Subcutaneous adipose tissue (tissue), 4 donors: ENCODE data around the gene TNFRSF4. TPM values are rescaled to one million over a fixed set of nuclear protein-coding genes. Genes with fewer than 3 reads are reported as not detected.

Experiments used
- total RNA-seq, 4 donors: library from RNA; depleted of rRNA; stranded (reverse); fragments of >200 nt; gene quantifications; one replicate each; pipeline ENCODE4 v1.1.0, GENCODE V29; 2016
- TF ChIP-seq, protein P1 (sequence below): fragments of 450-650 bp; IDR thresholded peaks from one replicate; pipeline ENCODE4 v1.5.1; 2016; ENCODE audit warnings: low read depth, mild to moderate bottlenecking, control low read depth, antibody characterized with exemption, moderate library complexity

The TNFRSF4 gene
- total RNA-seq, 4 donors from 2014 or later = 0.68 to 4.7 (median 1.6) TPM; not detected in 1

DNA sequence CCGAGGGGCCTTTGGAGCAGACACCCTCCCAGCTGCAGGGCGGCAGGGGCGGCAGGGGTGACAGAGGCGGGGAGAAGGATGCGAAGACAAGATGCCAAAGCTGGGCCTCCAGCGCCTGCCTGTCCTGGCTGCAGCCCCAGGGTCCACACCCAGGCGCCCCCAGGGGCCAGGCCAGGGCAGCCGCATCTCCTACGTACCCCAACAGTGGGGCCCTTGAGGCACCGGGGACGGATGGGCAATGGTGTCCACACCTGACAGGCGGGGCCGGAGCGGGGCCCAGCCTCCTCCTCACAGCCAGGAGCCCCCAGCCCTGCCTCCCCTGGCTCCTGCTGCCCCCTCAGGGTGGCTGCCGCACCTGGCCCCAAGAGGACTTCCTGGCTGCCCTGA lies 25.3 kb upstream of the TNFRSF4 start:
- TF ChIP-seq, protein P1, sequence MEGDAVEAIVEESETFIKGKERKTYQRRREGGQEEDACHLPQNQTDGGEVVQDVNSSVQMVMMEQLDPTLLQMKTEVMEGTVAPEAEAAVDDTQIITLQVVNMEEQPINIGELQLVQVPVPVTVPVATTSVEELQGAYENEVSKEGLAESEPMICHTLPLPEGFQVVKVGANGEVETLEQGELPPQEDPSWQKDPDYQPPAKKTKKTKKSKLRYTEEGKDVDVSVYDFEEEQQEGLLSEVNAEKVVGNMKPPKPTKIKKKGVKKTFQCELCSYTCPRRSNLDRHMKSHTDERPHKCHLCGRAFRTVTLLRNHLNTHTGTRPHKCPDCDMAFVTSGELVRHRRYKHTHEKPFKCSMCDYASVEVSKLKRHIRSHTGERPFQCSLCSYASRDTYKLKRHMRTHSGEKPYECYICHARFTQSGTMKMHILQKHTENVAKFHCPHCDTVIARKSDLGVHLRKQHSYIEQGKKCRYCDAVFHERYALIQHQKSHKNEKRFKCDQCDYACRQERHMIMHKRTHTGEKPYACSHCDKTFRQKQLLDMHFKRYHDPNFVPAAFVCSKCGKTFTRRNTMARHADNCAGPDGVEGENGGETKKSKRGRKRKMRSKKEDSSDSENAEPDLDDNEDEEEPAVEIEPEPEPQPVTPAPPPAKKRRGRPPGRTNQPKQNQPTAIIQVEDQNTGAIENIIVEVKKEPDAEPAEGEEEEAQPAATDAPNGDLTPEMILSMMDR = no peak

DNA sequence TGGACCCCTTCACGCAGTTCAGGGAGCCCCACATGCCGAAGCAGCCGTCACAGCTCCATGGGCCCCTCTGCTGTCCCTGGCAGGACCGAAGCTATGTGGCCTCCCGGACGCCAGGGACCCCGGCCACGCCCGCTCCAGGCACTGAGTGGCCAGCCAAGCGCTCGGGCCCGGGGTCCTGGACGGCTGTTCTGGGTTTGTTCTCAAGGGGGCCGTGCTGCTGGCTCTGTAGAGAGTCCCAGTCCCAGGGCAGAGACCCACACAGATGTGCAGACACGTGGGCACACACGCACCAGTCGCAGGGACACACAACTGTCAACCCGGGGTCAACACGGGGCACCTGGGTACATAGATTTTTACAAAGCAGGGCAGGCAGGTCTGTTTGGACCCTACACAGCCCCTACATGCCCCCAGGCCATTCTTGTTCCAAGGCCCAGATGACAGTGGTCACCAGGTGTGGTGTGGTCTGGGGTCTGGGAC lies 24.8 kb upstream of the TNFRSF4 start:
- TF ChIP-seq, protein P1 = no peak

DNA sequence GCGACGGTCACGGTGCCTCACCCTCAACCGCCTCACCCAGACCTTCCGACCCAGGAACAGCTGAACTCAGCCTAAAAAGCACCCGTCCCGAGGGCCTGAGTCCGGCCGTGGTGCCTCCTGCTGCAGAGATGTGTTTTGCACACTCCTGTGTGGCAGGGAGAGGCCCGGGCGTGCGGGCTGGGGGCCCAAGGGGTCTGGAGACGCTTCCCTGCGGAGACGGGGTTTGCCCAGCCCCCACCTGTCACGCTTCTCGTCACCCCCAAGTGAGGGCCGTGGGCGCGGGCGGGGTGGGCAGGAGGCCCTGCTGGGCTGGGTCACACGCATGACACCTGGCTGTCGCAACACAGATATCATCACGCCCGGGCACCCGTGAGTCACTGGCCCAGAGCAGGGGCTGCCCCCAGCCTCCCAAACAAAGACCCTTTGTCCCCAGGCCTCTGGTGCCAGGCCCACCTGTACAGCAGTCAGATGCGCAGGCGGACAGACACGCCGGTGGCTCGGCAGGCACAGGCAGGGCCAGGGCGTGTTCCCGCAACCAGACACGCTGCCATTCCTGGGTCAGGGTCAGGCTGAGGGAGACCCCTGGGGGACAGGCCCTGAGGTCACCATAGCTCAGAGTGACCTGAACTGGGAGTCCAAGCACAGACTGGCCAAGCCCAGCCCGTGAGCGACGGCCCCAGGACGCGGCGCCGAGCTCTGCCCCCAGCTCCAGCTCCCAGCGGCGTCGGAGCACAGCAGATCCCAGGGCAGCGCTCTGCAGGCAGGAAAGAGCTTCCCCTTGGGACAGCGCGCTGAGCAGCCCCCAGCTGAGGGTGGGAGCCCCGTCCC lies 24.1 kb upstream of the TNFRSF4 start:
- TF ChIP-seq, protein P1 = no peak

DNA sequence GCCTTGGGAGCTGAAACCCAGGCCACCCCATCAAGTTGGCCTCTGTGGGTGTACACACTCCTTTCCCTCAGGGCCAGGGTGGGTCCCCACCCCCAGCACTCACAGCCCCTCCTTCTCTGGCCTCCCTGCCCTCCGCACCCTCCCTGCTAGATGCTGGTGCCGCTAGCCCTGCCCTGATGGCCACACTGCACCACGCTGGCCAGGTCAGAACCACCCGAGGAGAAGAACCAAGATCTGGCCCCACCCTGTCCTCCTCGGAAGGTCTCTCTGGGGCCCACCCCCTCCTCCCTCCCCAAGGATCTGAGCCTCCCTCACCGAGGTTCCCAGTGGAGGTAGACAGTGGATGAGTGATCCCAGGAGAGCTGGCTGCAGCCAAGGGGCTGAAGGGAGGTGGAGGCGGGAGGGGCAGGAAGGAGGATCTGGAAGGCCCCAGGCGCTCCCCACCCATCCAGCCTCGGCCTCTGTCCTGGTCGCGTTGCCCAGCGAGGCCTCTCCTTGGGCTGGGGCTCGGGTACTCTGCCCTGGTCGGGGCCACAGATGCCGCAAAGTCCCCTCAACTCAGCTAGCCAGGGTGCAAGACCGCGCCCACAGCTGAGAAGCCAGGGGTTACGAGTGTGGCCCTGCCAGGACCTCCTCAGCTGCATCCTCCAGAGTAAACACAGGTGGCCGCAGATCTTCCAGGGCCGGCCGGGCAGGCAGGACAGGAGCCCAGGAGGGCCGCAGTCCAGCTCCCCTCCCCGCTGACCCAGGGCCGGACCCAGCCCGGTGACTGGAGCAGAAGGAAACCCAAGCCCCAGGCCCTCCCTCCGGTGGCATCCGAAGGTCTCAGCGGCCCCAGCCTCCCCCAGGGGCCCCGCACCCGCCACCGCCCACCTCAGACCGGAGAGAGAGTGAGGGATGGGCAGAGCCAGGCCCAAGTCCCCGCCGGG lies 23.3 kb upstream of the TNFRSF4 start:
- TF ChIP-seq, protein P1 = no peak

DNA sequence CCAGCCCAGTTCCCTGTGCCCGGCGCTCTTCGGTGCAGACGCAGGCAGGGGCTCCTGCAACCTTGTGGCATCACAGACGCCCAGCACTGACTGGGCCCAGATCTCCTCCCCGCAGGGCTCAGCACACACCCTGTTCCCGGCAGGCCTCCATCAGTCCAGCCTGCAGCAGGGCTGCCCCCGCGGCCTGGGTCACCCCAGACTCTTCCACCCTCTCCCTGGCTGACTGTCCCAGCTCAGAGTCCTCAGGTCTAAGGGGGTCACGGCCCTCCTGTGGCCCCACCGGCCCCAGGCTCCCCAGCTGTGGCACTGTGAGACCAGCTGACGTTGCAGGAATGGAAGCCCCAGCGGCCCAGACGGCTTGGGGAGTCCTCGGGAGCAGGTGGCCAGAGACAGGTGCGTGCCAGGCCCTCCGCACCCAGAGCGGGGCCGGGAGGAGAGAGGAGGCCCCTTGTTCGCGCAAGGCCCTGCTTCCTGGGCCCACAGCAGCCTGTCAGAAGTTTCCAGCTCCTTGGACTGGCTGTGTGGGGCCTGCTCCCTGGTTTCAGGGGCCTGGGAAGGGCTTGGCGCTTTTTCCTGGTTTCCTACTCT lies 22.3 kb upstream of the TNFRSF4 start:
- TF ChIP-seq, protein P1 = no peak

DNA sequence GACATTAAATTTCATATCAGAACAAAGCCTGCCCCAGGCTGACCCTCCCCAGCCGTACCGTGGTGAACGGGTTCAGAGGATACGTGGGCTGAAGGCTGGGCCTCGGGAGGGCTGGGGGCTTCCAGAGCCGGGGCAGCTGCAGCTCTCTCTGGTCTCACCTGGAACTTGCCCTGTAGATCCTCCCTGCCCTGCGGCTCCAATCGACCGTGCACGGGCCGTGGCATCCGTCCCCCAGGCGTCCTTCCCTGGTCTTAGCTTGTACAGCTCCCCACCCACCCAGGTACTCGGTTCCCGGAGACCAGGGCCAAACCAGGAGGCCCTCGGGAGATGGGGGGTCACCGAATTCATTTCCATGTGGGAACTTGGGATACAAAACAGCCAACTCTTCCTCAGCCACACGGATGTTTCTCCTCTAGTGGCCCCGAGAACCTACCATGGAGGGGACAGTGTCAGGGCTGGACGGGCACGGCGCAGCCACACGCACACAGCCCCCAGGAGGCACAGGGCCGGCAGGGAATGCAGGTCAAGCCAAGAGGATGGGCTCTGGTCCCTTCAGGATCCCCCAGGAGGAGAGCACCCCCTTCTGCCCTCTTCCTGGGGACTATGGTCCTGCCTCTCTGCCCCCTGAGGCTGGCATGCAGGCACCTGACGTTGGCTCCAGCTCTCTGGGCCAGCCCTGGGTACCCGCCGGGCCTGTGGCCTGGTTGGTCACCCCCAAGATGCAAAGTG lies 21.2 kb upstream of the TNFRSF4 start:
- TF ChIP-seq, protein P1 = no peak
